ENCODE measurements around the gene MBNL2.

Gene MBNL2

GRCh38 chr13:97255515-97256021, 33.4 kb downstream of the MBNL2 start:
- no peak for DNase-seq

- peak; percentile 51 for DNase-seq
These were observed 34.2 kb downstream of the MBNL2 start for GRCh38 chr13:97256343-97256783.

- no peak for DNase-seq
These were observed 35.2 kb downstream of the MBNL2 start for GRCh38 chr13:97257228-97257755.

GRCh38 chr13:97257800-97258799, 36.0 kb downstream of the MBNL2 start:
- DNase-seq, result peak; percentile 51

GRCh38 chr13:97258801-97259200, 36.7 kb downstream of the MBNL2 start:
- no peak for DNase-seq

GRCh38 chr13:97259410-97259797, 37.3 kb downstream of the MBNL2 start:
- no peak for DNase-seq

GRCh38 chr13:97259798-97260714, 37.9 kb downstream of the MBNL2 start:
- DNase-seq, result no peak

- DNase-seq, result no peak
These were observed 39.3 kb downstream of the MBNL2 start for GRCh38 chr13:97261254-97262005.

- no peak for DNase-seq
These were observed 39.9 kb downstream of the MBNL2 start for GRCh38 chr13:97262058-97262457.

GRCh38 chr13:97263160-97263559, 41.0 kb downstream of the MBNL2 start:
- no peak for DNase-seq

- no peak for DNase-seq
These were observed 42.5 kb downstream of the MBNL2 start for GRCh38 chr13:97264663-97265062.

- DNase-seq, result no peak
These were observed 44.2 kb downstream of the MBNL2 start for GRCh38 chr13:97266332-97266731.

GRCh38 chr13:97266772-97267417, 44.8 kb downstream of the MBNL2 start:
- no peak for DNase-seq

GRCh38 chr13:97267418-97268059, 45.4 kb downstream of the MBNL2 start:
- DNase-seq, result no peak

- no peak for DNase-seq
These were observed 46.6 kb downstream of the MBNL2 start for GRCh38 chr13:97268772-97269171.

GRCh38 chr13:97269603-97270002, 47.5 kb downstream of the MBNL2 start:
- no peak for DNase-seq

- DNase-seq, result no peak
These were observed 50.4 kb downstream of the MBNL2 start for GRCh38 chr13:97272526-97272925.

- no peak for DNase-seq
These were observed 51.3 kb downstream of the MBNL2 start for GRCh38 chr13:97273341-97273831.

GRCh38 chr13:97274829-97275649, 52.9 kb downstream of the MBNL2 start:
- no peak for DNase-seq
